ENCODE results near the gene DCDC2.
"Not testable (repeated sequence)": the region's sequence is repeated elsewhere in the genome, so short reads cannot be mapped to it uniquely, and the experiment has no call there.

DCDC2 gene

GRCh38 chr6:24236779-24237178 is 121.1 kb downstream of the DCDC2 start:
- not testable (repeated sequence) for H3K4me3 ChIP-seq (replicated peaks; ENCODE audit: insufficient read depth, low read length); H3K27me3 ChIP-seq (ENCODE audit: insufficient read depth, poor library complexity, severe bottlenecking); H3K27ac ChIP-seq (replicated peaks)
- peak; percentile 63 for TF ChIP-seq SPI1 (IDR thresholded peaks at IDR 0.05; ENCODE audit: borderline replicate concordance, low read depth)
- peak in 1 of 2 experiments; percentile 35 for DNase-seq (ENCODE audit: low read depth in 1 of 2, low spot score in 1 of 2)

DNA sequence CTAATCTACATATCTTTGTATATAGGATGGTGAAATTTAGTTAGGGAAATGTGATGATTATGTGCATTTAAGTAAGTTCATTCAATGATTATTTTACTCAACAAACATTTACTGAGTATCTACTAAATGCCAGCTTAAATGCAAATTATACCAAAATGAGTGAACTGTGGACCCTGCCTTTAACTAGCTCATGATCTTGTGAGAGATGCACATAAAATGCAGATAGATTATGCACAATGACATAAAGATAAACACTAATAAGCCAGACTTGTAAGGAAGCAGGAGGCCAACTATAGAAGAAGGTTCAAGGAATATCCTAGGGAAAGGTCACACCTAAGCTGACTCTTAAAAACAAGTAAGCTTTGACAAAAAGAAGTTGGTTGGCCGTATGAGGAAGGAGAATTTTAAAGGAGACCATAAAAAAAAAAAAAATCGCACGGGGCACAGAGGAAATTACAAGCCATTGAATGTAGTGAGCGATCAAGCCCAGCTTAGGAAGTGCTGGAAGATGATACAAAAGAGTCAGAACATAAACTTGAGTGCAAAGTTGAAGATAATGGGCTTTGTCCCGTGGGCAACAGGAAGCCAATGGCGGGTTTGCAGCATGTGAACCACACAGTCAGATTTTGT is 123.9 kb downstream of the DCDC2 start:
- TF ChIP-seq SPI1 (IDR thresholded peaks at IDR 0.05; ENCODE audit: borderline replicate concordance, low read depth) (no peak), POLR2AphosphoS5 (IDR thresholded peaks at IDR 0.05; ENCODE audit: low read depth) (no peak), GABPA (IDR thresholded peaks at IDR 0.05; ENCODE audit: low read depth) (no peak), REST (IDR thresholded peaks at IDR 0.05; ENCODE audit: insufficient replicate concordance, low read depth) (no peak), CTCF (IDR thresholded peaks at IDR 0.05; ENCODE audit: insufficient read depth, low read length) (no peak)

DNA sequence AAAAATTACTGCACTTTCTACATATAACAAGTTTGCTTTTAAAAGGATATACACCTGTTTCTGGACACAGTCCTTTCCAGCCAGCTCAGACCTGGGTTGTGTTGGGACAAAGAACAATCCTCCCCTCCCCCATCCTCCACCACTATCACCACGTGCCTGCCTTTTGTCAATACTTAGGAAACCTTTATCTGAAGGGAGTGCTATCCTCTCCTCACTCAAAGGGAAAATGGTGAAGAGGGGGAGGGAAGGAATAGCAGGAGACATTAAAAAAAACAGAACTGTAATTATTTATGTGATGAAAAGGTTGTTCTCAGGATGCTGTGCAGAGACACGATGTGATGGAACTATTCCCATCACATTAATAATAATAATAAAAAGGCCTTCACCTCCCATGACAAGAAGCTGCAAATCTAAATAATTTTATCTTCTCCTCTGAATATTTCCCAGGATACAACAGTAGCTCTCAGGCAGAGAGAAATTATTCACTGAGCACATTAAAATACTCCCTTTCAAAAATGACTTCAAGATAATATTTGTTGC is 126.4 kb downstream of the DCDC2 start:
- H3K4me3 ChIP-seq (replicated peaks; ENCODE audit: insufficient read depth, low read length) = no peak overlapping the region
- no peaks in the 10 kb centered on the region for H3K27me3 ChIP-seq (ENCODE audit: insufficient read depth, poor library complexity, severe bottlenecking)
- no peak for DNase-seq (ENCODE audit: low read depth in 1 of 2, low spot score in 1 of 2)
- TF ChIP-seq SPI1 (IDR thresholded peaks at IDR 0.05; ENCODE audit: borderline replicate concordance, low read depth) = no peak
- TF ChIP-seq GABPA (IDR thresholded peaks at IDR 0.05; ENCODE audit: low read depth) = no peak
- no peak for TF ChIP-seq REST (IDR thresholded peaks at IDR 0.05; ENCODE audit: insufficient replicate concordance, low read depth)
- no peak for TF ChIP-seq CTCF (IDR thresholded peaks at IDR 0.05; ENCODE audit: insufficient read depth, low read length)
- no peak for TF ChIP-seq POLR2AphosphoS5 (IDR thresholded peaks at IDR 0.05; ENCODE audit: low read depth)
- no peak overlapping the region for H3K27ac ChIP-seq (replicated peaks)

More for the DNA sequence above, 123.9 kb downstream of the DCDC2 start:
- DNase-seq (ENCODE audit: low read depth in 1 of 2, low spot score in 1 of 2) = no peak
- no peaks in the 10 kb centered on the region for H3K27me3 ChIP-seq (ENCODE audit: insufficient read depth, poor library complexity, severe bottlenecking)
- no peak overlapping the region for H3K27ac ChIP-seq (replicated peaks)
- H3K4me3 ChIP-seq (replicated peaks; ENCODE audit: insufficient read depth, low read length) = no peak overlapping the region

DNA sequence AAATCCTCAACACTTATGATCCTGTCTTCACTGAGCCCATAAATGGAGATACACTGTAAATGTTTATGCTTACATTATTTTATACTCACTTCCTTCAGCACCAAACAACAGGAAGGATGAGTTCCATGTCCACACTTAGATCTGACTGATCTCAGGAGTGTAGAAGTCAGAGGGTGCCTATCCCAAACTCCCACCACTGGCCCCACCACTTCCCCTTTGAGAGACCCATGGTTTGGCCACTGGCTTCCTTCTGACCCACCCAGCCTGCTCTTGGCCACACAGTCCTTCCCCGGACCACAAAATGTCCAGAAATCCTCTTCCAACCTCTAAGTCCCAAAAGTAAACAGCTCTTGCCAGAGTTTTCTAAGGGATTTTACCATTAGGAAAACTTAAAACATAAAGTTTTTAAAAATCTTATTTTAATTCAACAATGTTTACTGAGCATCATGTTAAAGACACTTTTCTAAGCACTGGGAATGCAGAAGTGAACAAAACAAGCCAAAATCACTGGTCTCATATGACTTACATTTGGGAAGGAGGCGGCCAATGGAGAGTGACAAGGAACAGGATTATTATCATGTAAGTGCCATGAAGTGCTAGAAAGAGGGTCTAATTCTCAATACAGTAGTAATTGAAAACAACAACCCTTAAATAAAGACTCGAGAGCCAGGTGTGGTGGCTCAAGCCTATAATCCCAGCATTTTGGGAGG is 128.0 kb downstream of the DCDC2 start:
- H3K4me3 ChIP-seq (replicated peaks; ENCODE audit: insufficient read depth, low read length) = no peak overlapping the region

More for the DNA sequence above, 128.0 kb downstream of the DCDC2 start:
- TF ChIP-seq REST (IDR thresholded peaks at IDR 0.05; ENCODE audit: insufficient replicate concordance, low read depth) = no peak
- TF ChIP-seq SPI1 (IDR thresholded peaks at IDR 0.05; ENCODE audit: borderline replicate concordance, low read depth) = no peak
- no peak for TF ChIP-seq GABPA (IDR thresholded peaks at IDR 0.05; ENCODE audit: low read depth)
- TF ChIP-seq POLR2AphosphoS5 (IDR thresholded peaks at IDR 0.05; ENCODE audit: low read depth) = no peak
- TF ChIP-seq CTCF (IDR thresholded peaks at IDR 0.05; ENCODE audit: insufficient read depth, low read length) = no peak
- Histone ChIP-seq H3K27ac (replicated peaks) (no peak overlapping the region), H3K27me3 (ENCODE audit: insufficient read depth, poor library complexity, severe bottlenecking) (no peaks in the 10 kb centered on the region)
- no peak for DNase-seq (ENCODE audit: low read depth in 1 of 2, low spot score in 1 of 2)

Measured in HL-60 (cell line).